ENCODE measurements around the gene ZDHHC17. TPM values are rescaled to one million over a fixed set of nuclear protein-coding genes. Genes with fewer than 3 reads are reported as not detected.
"Not testable (repeated sequence)": the region's sequence is repeated elsewhere in the genome, so short reads cannot be mapped to it uniquely, and the experiment has no call there.

The ZDHHC17 gene
- polyA plus RNA-seq, 1 donor from 2014 or later: 10.4 TPM

DNA sequence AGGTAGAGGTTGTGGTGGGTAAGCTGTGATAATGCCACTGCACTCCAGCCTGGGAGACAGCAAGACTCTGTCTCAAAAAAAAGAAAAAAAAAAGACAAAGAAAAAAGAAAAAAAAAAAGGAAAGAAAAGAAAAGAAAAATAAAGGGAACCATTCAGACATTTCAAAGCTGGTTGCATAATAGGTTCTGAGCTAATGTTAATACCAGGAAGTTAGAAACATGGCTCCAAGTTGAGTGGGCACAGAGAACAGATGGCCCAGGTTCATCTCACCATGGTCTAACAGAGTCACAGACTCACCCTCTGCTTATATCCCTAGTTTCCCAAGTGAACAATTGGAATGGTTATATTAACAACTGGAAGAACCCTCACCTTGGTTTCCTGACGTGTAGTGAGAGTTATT lies 17.4 kb upstream of the ZDHHC17 start:
- no peaks in the 10 kb centered on the region for H3K4me1 Mint-ChIP-seq
- H3K36me3 Mint-ChIP-seq: peaks cover 2% of the 10 kb centered on the region
- H3K27ac Mint-ChIP-seq: no peak overlapping the region
- H3K4me3 Mint-ChIP-seq: no peak overlapping the region
- H3K9me3 Mint-ChIP-seq: peaks cover 0 to 1% (median 0%) of the 10 kb centered on the region in 3 donors
- peaks cover 11% of the 10 kb centered on the region for H3K27me3 Mint-ChIP-seq

DNA sequence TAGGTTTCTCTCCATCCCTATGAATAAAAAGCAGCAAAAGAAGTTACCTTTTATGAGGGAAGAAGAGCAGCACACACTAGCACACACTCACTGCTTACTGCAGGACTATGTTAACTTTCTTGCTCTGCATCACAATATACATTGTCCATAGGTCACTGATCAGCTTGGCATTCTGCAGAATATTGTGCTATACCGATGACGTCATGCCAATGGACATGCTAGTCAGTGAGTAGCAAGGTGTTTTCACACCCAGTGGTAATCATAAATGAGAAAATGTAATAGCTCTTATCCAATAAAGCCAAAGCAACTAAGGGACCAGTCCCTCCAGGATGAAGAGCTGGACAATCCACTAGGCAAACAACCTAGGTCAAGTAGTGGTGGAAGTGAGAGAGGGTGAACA lies 16.7 kb upstream of the ZDHHC17 start:
- Mint-ChIP-seq H3K4me1 (no peaks in the 10 kb centered on the region), H3K27ac (no peak overlapping the region), H3K36me3 (peaks cover 2% of the 10 kb centered on the region), H3K27me3 (peaks cover 11% of the 10 kb centered on the region), H3K4me3 (no peak overlapping the region), H3K9me3 (peaks cover 0 to 1% (median 0%) of the 10 kb centered on the region in 3 donors)

DNA sequence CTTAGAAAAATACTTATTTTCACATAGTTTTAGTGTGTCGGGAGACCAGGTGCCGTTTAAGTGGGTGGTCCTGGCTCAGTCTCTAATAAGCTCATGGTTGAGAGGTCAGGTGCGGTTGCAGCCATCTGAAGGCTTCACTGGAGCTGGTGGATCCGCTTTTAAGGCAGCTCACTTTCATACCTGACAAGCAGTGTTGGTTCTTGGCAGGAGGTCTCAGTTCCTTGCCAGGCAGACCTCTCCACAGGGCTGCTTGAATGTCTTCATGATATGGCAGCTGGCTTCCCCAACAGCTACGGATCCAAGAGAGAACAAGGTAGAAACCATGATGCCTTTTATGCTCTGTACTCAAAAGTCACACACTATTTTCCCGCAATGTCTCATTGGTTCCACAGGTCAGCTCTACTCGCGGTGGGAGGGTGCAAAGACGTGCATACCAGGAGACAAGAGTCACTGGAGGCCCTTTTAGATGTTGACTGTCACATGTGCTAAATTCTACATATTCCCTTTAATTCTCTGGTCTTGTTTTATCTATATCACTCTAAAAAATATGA lies 8.0 kb upstream of the ZDHHC17 start:
- peaks cover 0 to 3% (median 0%) of the 10 kb centered on the region in 3 donors for H3K4me1 Mint-ChIP-seq
- no peak overlapping the region for H3K27ac Mint-ChIP-seq
- H3K36me3 Mint-ChIP-seq: no peaks in the 10 kb centered on the region
- no peaks in the 10 kb centered on the region for H3K9me3 Mint-ChIP-seq
- H3K27me3 Mint-ChIP-seq: peaks cover 1% of the 10 kb centered on the region
- H3K4me3 Mint-ChIP-seq: no peak overlapping the region

DNA sequence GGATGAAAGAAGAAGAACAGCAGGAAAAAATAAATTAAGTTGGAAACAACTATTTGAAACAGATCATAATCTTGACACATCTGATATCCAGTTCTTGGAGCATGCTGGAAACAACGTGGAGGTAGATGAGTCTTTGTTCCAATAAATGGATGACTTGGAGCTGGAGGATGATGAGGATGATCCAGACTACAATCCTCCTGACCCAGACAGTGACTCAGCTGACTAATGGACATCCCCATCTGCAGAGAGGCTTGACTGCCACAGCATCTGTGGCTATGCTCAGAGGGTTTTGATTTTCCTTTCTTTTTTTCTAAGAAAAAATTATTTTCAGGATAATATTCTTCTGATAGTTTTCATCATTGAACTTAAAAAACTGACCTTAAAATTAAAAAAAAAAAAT lies 6.2 kb upstream of the ZDHHC17 start:
- no peaks in the 10 kb centered on the region for H3K36me3 Mint-ChIP-seq
- H3K27me3 Mint-ChIP-seq: peaks cover 1% of the 10 kb centered on the region
- H3K4me1 Mint-ChIP-seq: peaks cover 0 to 9% (median 1%) of the 10 kb centered on the region in 3 donors
- H3K27ac Mint-ChIP-seq: peak overlapping the region in 1 of 3 donors; percentile 41
- no peak overlapping the region for H3K4me3 Mint-ChIP-seq
- H3K9me3 Mint-ChIP-seq: no peaks in the 10 kb centered on the region

DNA sequence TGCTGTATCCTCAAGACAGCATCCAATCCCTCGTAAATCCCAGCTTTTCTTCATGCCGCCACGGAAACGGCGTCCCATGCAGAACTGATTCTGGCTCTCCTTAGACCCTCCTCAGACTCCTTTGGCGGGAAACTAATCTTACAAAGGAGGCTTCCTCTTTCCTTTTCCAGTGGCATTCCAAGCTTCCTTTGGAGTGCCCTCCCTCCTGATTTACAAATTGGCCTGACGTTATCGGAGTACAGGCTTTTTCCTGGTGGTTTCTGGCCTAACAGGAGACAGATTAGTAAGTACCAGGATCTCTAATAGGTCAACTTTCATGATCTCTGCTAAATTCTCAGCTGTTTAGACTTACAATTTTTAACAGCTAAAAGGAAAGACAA lies 1.3 kb upstream of the ZDHHC17 start:
- H3K4me3 Mint-ChIP-seq: peak overlapping the region in 3 of 4 donors; percentile 97 to 100 (median 98)
- H3K27ac Mint-ChIP-seq: peak overlapping the region; percentile 85 to 99 (median 98)
- H3K27me3 Mint-ChIP-seq: no peaks in the 10 kb centered on the region
- H3K9me3 Mint-ChIP-seq: no peaks in the 10 kb centered on the region
- H3K36me3 Mint-ChIP-seq: no peaks in the 10 kb centered on the region
- peaks cover 21 to 39% (median 30%) of the 10 kb centered on the region in 3 donors for H3K4me1 Mint-ChIP-seq

DNA sequence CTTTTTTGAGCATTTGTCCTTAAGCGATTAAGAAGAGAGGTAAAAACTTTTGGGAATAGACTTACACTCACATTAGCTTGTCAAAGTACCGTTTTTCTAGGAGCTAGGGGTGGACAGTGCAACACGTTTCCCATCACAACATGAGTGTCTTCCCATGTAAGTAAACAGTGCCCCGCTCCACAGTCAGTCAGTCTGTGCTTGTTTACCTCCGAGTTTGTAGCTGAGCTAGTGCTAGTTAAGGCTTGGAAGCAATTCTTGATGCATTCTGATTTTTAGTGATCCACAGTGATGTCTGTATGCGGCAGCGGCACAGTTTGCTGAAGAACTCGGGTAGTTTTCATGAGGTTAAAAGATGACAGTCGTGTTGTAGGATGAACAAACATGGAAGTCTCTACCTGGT lies 941 bp downstream of the ZDHHC17 start:
- peak overlapping the region; percentile 98 to 99 (median 98) for H3K27ac Mint-ChIP-seq
- no peaks in the 10 kb centered on the region for H3K9me3 Mint-ChIP-seq
- peaks cover 22 to 50% (median 36%) of the 10 kb centered on the region in 3 donors for H3K4me1 Mint-ChIP-seq
- H3K36me3 Mint-ChIP-seq: no peaks in the 10 kb centered on the region
- H3K4me3 Mint-ChIP-seq: peak overlapping the region; percentile 97 to 100 (median 98)
- no peaks in the 10 kb centered on the region for H3K27me3 Mint-ChIP-seq

DNA sequence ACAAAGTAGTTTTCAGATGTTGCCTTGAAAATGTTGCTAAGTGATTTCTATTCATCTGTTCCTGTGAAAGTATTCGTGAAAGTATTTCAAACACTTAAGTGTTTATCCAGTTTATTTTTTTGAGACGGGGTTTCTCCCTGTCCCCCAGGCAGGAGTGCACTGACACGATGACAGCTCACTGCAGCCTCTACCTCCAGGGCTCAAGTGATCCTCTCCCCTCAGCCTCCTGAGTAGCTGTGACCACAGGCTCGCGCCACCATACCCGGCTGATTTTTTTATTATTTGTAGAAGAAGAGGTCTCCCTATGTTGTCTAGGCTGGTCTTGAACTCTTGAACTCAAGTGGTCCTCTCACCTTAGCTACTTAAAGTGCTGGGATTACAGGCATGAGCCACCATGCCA lies 1.7 kb downstream of the ZDHHC17 start:
- H3K4me1 Mint-ChIP-seq: peaks cover 22 to 55% (median 40%) of the 10 kb centered on the region in 3 donors
- H3K4me3 Mint-ChIP-seq: peak overlapping the region; percentile 97 to 100 (median 98)
- no peaks in the 10 kb centered on the region for H3K36me3 Mint-ChIP-seq
- peak overlapping the region; percentile 98 to 99 (median 98) for H3K27ac Mint-ChIP-seq
- no peaks in the 10 kb centered on the region for H3K9me3 Mint-ChIP-seq
- no peaks in the 10 kb centered on the region for H3K27me3 Mint-ChIP-seq

DNA sequence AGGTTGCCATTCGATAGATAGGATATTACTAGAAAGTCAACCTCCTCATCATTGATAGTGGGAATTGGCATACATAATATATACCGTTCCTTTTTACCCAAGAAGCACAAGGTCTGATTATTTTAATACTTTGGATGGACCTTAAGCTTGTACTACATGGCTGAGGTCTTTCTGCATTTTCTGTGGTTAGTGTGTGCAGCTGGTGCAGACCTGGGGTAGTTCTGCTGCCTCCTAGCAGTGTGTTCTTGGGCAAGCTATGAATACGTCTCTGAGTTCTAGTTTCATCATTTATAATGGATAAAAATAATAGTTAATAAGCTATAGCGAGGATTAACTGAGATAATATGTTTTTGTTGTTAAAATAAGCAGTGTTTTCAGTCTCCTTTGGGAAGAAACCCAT lies 2.2 kb downstream of the ZDHHC17 start:
- Mint-ChIP-seq H3K27ac (peak overlapping the region in 1 of 3 donors; percentile 98), H3K4me1 (peaks cover 22 to 50% (median 40%) of the 10 kb centered on the region in 3 donors), H3K27me3 (no peaks in the 10 kb centered on the region), H3K36me3 (no peaks in the 10 kb centered on the region), H3K4me3 (peak overlapping the region in 3 of 4 donors; percentile 39 to 97 (median 72)), H3K9me3 (no peaks in the 10 kb centered on the region)

DNA sequence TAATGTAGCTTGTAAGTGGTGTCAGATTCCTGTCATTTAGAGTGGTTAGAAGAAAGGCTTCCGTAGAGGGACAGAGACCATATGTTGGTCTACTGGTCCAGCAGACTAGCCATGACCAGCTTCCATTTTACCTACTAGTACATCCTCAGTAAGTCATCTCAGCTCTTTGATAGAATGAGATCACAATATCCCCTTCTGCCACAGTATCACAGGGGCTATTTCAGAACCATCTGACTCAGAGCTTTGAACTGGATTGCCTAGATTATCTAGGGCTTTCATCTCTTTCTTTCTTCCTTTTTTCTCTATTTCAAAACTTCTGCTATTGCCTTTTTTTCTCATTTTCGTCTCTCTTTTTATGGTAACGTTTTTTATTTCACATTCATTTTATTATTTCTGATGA lies 4.7 kb downstream of the ZDHHC17 start:
- Mint-ChIP-seq H3K4me1 (peaks cover 30 to 59% (median 46%) of the 10 kb centered on the region in 3 donors), H3K27me3 (no peaks in the 10 kb centered on the region), H3K36me3 (no peaks in the 10 kb centered on the region), H3K9me3 (no peaks in the 10 kb centered on the region), H3K4me3 (peak overlapping the region in 1 of 4 donors; percentile 35), H3K27ac (peak overlapping the region in 2 of 3 donors; percentile 73 to 74)

DNA sequence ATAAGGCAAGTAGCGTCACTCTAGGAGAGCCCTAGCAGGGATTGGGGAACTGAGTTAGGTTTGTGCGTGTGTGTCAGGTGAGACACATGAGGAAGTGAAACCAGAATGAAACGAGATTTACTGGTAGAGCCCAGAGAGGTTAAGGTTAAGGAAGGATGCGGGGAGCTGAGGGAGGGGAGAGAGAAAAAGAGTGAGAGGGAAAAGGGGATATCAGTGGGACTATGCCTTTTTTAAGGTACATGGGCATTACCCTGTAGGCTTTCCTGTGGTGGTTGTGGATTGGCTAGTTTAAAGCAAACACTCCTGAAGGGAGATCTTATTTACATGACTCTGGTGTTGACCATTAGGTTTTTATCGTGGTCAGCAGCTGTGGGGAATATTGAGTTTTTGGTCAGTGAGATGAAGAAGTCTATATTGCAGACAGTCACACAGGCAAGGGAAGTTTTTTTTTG lies 13.9 kb downstream of the ZDHHC17 start:
- Mint-ChIP-seq H3K27ac (peak overlapping the region; percentile 14 to 91 (median 48)), H3K27me3 (no peaks in the 10 kb centered on the region), H3K36me3 (peaks cover 7% of the 10 kb centered on the region), H3K9me3 (peaks cover 0 to 5% (median 2%) of the 10 kb centered on the region in 3 donors), H3K4me3 (peak overlapping the region in 3 of 4 donors; percentile 9 to 51 (median 43)), H3K4me1 (peaks cover 24 to 35% (median 33%) of the 10 kb centered on the region in 3 donors)

DNA sequence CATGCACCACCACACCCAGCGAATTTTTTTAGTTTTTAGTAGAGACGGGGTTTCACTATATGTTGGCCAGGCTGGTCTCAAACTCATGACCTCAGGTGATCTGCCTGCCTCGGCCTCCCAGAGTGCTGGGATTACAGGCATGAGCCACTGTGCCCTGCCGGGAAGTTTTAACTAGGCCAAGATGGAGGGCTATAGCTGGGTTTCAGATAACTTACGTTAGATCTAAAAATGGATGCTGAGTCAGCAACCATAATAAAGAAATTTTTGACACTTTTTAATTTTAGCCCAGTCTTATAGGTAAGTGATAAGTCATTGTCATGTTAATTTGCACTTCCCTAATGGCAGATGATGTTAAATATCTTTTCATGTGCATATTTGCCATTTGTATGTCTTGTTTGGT lies 14.4 kb downstream of the ZDHHC17 start:
- peaks cover 19 to 36% (median 32%) of the 10 kb centered on the region in 3 donors for H3K4me1 Mint-ChIP-seq
- H3K4me3 Mint-ChIP-seq: no peak overlapping the region
- H3K27ac Mint-ChIP-seq: peak overlapping the region; percentile 15 to 91 (median 48)
- no peaks in the 10 kb centered on the region for H3K27me3 Mint-ChIP-seq
- peaks cover 0 to 5% (median 2%) of the 10 kb centered on the region in 3 donors for H3K9me3 Mint-ChIP-seq
- peaks cover 7% of the 10 kb centered on the region for H3K36me3 Mint-ChIP-seq

DNA sequence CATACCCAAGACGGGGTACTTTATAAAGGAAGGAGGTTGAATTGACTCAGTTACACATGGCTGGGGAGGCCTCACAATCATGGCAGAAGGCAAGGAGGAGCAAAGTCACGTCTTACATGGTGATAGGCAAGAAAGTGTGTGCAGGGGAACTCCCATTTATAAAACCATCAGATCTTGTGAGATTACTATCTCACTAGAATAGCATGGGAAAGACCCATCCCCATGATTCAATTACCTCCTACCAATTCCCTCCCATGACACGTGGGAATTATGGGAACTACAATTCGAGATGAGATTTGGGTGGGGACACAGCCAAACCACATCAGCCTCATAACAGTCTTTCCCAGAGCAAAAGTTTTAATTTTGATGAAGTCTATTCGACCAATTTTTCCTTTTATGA lies 15.4 kb downstream of the ZDHHC17 start:
- not testable (repeated sequence) for H3K27me3 Mint-ChIP-seq, H3K9me3 Mint-ChIP-seq, H3K27ac Mint-ChIP-seq, H3K4me3 Mint-ChIP-seq
- H3K36me3 Mint-ChIP-seq: peaks cover 16% of the 10 kb centered on the region
- peaks cover 28 to 40% (median 34%) of the 10 kb centered on the region in 3 donors for H3K4me1 Mint-ChIP-seq

DNA sequence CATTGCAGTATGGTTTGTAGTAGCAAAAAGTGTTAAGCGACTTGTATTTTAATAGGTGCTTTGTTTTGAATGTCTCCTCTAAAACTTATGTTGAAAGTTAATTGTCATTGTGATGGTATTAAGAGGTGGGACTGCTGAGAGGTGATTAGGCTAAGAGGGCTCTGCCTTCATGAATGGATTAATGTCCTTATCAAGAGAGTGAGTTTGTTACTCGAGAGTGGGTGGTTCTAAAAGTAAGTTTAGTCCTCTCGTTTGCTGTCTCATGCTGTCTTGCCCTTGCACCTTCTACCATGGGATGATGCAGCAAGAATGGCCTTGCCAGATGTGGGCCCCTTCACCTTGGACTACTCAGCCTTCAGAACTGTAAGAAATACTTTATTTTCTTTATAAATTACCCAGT lies 17.4 kb downstream of the ZDHHC17 start:
- Mint-ChIP-seq H3K27me3 (no peaks in the 10 kb centered on the region), H3K4me1 (peaks cover 21 to 34% (median 33%) of the 10 kb centered on the region in 3 donors), H3K36me3 (peaks cover 16% of the 10 kb centered on the region), H3K4me3 (no peak overlapping the region), H3K9me3 (peaks cover 0 to 5% (median 2%) of the 10 kb centered on the region in 3 donors), H3K27ac (no peak overlapping the region)

DNA sequence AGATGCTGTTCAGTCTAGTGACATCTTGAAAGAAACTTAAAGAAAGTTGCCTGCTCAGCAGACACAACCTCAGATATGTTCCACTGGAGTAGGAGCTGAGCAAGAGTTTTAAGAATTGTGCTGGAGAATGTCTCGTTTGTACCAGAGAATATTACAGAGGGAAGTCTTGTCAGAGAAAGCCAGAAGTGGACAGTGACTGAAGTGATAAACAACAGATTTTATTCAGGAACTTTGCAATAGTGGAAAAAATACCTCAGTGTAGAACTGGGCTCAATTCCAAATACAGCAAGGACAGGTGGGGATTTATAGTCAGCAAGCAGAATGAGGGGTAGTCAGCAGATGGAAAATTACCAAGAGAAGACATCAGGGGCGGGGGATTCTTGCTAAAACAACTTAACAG lies 18.6 kb downstream of the ZDHHC17 start:
- Mint-ChIP-seq H3K27ac (peak overlapping the region in 1 of 3 donors; percentile 21), H3K4me3 (no peak overlapping the region), H3K36me3 (peaks cover 17% of the 10 kb centered on the region)

DNA sequence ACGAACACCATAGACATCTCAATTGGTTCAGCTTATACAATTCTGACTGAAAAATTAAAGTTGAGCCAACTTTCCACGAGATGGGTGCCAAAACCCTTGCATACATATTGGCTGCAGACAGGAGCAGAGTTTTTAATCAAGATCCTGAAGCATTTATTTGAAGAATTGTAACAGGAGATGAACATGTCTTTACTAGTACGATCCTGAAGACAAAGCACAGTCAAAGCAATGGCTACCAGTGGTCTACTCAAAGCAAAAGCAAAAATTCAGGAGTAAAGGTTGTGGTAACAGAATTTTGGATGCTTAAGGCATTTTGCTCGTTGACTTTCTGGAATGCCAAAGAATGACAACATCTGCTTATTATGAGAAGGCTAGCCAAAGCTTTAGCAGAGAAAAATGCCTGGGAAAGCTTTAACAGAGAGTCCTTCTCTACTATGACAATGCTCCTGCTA lies 20.7 kb downstream of the ZDHHC17 start:
- Mint-ChIP-seq H3K27ac (no peak overlapping the region), H3K9me3 (peaks cover 0 to 11% (median 5%) of the 10 kb centered on the region in 3 donors), H3K4me3 (no peak overlapping the region), H3K36me3 (peaks cover 16% of the 10 kb centered on the region), H3K4me1 (peaks cover 21 to 24% (median 23%) of the 10 kb centered on the region in 3 donors), H3K27me3 (no peaks in the 10 kb centered on the region)

More for the DNA sequence above, 18.6 kb downstream of the ZDHHC17 start:
- H3K27me3 Mint-ChIP-seq: no peaks in the 10 kb centered on the region
- peaks cover 19 to 31% (median 29%) of the 10 kb centered on the region in 3 donors for H3K4me1 Mint-ChIP-seq
- peaks cover 0 to 11% (median 3%) of the 10 kb centered on the region in 3 donors for H3K9me3 Mint-ChIP-seq

DNA sequence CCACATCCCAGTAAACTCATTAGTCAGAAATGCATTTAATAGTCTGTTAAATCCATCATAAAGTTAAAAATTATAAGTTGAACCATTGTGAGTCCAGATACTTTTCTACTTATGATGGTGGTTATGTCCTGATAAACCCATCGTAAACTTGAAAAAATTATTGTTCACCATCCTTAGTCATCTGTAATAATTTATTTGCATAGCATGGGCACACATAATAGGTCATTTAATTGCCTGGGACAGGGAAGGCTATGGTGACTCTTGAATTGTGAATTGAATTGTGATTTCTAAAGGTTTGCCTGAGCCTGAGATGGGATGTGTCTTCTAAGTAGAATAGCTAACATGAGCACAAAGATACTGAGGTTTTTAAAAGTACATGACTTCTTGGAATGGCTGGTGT lies 21.5 kb downstream of the ZDHHC17 start:
- H3K27me3 Mint-ChIP-seq: no peaks in the 10 kb centered on the region
- no peak overlapping the region for H3K27ac Mint-ChIP-seq
- H3K4me1 Mint-ChIP-seq: peaks cover 16 to 21% (median 19%) of the 10 kb centered on the region in 3 donors

More for the DNA sequence above, 21.5 kb downstream of the ZDHHC17 start:
- Mint-ChIP-seq H3K9me3 (peaks cover 0 to 11% (median 5%) of the 10 kb centered on the region in 3 donors), H3K4me3 (no peak overlapping the region), H3K36me3 (peaks cover 16% of the 10 kb centered on the region)
